ENCODE results near the gene TFB1M.

GRCh38 chr6:155330133-155330734, 15.9 kb upstream of the TFB1M start:
- no peak for TF ChIP-seq ZFP37 (tag by site-specific recombination; IDR thresholded peaks at IDR 0.05)
- TF ChIP-seq CTCF (tag by site-specific recombination; IDR thresholded peaks at IDR 0.05) = no peak
- TF ChIP-seq ZNF544 (tag by site-specific recombination; IDR thresholded peaks at IDR 0.05) = no peak
- TF ChIP-seq, protein P1, sequence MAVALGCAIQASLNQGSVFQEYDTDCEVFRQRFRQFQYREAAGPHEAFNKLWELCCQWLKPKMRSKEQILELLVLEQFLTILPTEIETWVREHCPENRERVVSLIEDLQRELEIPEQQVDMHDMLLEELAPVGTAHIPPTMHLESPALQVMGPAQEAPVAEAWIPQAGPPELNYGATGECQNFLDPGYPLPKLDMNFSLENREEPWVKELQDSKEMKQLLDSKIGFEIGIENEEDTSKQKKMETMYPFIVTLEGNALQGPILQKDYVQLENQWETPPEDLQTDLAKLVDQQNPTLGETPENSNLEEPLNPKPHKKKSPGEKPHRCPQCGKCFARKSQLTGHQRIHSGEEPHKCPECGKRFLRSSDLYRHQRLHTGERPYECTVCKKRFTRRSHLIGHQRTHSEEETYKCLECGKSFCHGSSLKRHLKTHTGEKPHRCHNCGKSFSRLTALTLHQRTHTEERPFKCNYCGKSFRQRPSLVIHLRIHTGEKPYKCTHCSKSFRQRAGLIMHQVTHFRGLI (tag by site-specific recombination; IDR thresholded peaks at IDR 0.05) = no peak
- TF ChIP-seq ZNF138 (tag by site-specific recombination; IDR thresholded peaks at IDR 0.05; ENCODE audit: borderline replicate concordance) = no peak
- no peak for TF ChIP-seq PRDM10 (tag by site-specific recombination; IDR thresholded peaks at IDR 0.05)
- no peak for TF ChIP-seq ZBTB7A (tag by site-specific recombination; IDR thresholded peaks at IDR 0.05; ENCODE audit: low read depth)
- TF ChIP-seq ZNF223 (tag by site-specific recombination; IDR thresholded peaks at IDR 0.05) = no peak
- TF ChIP-seq PRDM1 (tag by site-specific recombination; IDR thresholded peaks at IDR 0.05) = no peak
- TF ChIP-seq, protein P2, sequence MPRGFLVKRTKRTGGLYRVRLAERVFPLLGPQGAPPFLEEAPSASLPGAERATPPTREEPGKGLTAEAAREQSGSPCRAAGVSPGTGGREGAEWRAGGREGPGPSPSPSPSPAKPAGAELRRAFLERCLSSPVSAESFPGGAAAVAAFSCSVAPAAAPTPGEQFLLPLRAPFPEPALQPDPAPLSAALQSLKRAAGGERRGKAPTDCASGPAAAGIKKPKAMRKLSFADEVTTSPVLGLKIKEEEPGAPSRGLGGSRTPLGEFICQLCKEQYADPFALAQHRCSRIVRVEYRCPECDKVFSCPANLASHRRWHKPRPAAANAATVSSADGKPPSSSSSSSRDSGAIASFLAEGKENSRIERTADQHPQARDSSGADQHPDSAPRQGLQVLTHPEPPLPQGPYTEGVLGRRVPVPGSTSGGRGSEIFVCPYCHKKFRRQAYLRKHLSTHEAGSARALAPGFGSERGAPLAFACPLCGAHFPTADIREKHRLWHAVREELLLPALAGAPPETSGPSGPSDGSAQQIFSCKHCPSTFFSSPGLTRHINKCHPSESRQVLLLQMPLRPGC (tag by site-specific recombination; IDR thresholded peaks at IDR 0.05) = no peak
- TF ChIP-seq ZSCAN30 (tag by site-specific recombination; IDR thresholded peaks at IDR 0.05) = no peak
- no peak for TF ChIP-seq ZNF24 (tag by site-specific recombination; IDR thresholded peaks at IDR 0.05)
- no peak for TF ChIP-seq ZNF354C (tag by site-specific recombination; IDR thresholded peaks at IDR 0.05; ENCODE audit: borderline replicate concordance, low read depth)
